SK-N-SH (cell line): Measurements from ENCODE around the gene GGCX. TPM values are rescaled to one million over a fixed set of nuclear protein-coding genes. Genes with fewer than 3 reads are reported as not detected.

Experiments used
- CTCF ChIA-PET: fragments of 300-600, 350-600 bp; formaldehyde crosslinking; extraction: SDS; loops from one replicate; lab custom pipeline; 2021; lab: Yijun Ruan, JAX
- POLR2A ChIA-PET: fragments of 350-600 bp; sonication (Branson Sonifier 250); formaldehyde crosslinking; extraction: SDS; loops from one replicate; lab custom pipeline; 2020; ENCODE audit warnings: antibody characterized with exemption, inconsistent platforms; lab: Yijun Ruan, JAX
- DNase-seq: peaks from one replicate; pipeline ENCODE4 v3.0.0; 2012
- H2AFZ ChIP-seq: fragments of 200-600 bp; sonication (generic); 2 replicates; pipeline ENCODE4 v1.8.1; 2016; ENCODE audit warnings: antibody characterized with exemption, mild to moderate bottlenecking, low read depth
- H3F3A ChIP-seq: fragments of 200-600 bp; sonication (generic); replicated peaks from 2 replicates; pipeline ENCODE3; 2016; ENCODE audit warnings: antibody characterized with exemption, mild to moderate bottlenecking; ENCODE audit not compliant: insufficient read depth
- H3K27ac ChIP-seq, 2 experiments: fragments of 200-500 bp in 1 of 2; fragments of 200-600 bp in 1 of 2; sonication (Bioruptor generic) in 1 of 2; sonication (generic), shearing (Covaris generic) in 1 of 2; 2 replicates each; pipeline versions ENCODE4 v1.5.1 to v1.6.1; 2014 to 2016; ENCODE audit warnings: low read depth in 2 of 2, inconsistent platforms in 1 of 2, low read length in 1 of 2, mild to moderate bottlenecking in 1 of 2, mixed read lengths in 1 of 2
- H3K27me3 ChIP-seq: fragments of 200-600 bp; sonication (generic), shearing (Covaris generic); 2 replicates; pipeline ENCODE4 v1.6.1; 2016; ENCODE audit warnings: mixed run types; ENCODE audit not compliant: insufficient read depth
- H3K36me3 ChIP-seq, 2 experiments: fragments of 200-500 bp in 1 of 2; fragments of 200-600 bp in 1 of 2; sonication (Bioruptor generic) in 1 of 2; sonication (generic) in 1 of 2; replicated peaks in 1 of 2; 2 replicates each; pipeline versions ENCODE3 to v1.5.1; 2014 to 2016; ENCODE audit warnings: low read length in 1 of 2, mild to moderate bottlenecking in 1 of 2; ENCODE audit not compliant: insufficient read depth in 2 of 2, control insufficient read depth in 1 of 2
- H3K4me1 ChIP-seq, 2 experiments: fragments of 200-500 bp in 1 of 2; fragments of 200-600 bp in 1 of 2; sonication (Bioruptor generic) in 1 of 2; sonication (generic), shearing (Covaris generic) in 1 of 2; 2 replicates each; pipeline versions ENCODE4 v1.5.1 to v1.6.1; 2014 to 2016; ENCODE audit warnings: low read depth in 1 of 2, low read length in 1 of 2, mixed run types in 1 of 2; ENCODE audit not compliant: insufficient read depth in 2 of 2, control insufficient read depth in 1 of 2
- H3K4me2 ChIP-seq: fragments of 200-600 bp; sonication (generic), shearing (Covaris generic); 2 replicates; pipeline ENCODE4 v1.6.1; 2017; ENCODE audit warnings: mixed run types
- H3K4me3 ChIP-seq, 2 experiments: fragments of 200-500 bp in 1 of 2; fragments of 200-600 bp in 1 of 2; sonication (Bioruptor generic) in 1 of 2; sonication (generic), shearing (Covaris generic) in 1 of 2; 2 replicates each; pipeline versions ENCODE4 v1.5.1 to v1.8.1; 2014 to 2016; ENCODE audit warnings: low read depth in 2 of 2, inconsistent platforms in 1 of 2, low read length in 1 of 2, mild to moderate bottlenecking in 1 of 2, mixed read lengths in 1 of 2, moderate library complexity in 1 of 2
- H3K79me2 ChIP-seq: fragments of 200-600 bp; sonication (generic); 2 replicates; pipeline ENCODE4 v1.8.1; 2017; ENCODE audit warnings: mild to moderate bottlenecking; ENCODE audit not compliant: insufficient read depth
- H3K9ac ChIP-seq: fragments of 200-600 bp; sonication (generic); 2 replicates; pipeline ENCODE4 v1.6.1; 2017; ENCODE audit warnings: mixed run types
- H3K9me2 ChIP-seq: fragments of 200-600 bp; sonication (generic); 2 replicates; pipeline ENCODE4 v1.6.1; 2017; ENCODE audit warnings: mixed run types
- H3K9me3 ChIP-seq: fragments of 200-600 bp; sonication (generic); 2 replicates; pipeline ENCODE4 v1.6.1; 2017; ENCODE audit warnings: mixed run types, mild to moderate bottlenecking, moderate library complexity
- H4K20me1 ChIP-seq: fragments of 200-600 bp; sonication (generic); 2 replicates; pipeline ENCODE4 v1.6.1; 2017; ENCODE audit warnings: mild to moderate bottlenecking, mixed run types; ENCODE audit not compliant: insufficient read depth
- CTCF ChIP-seq: fragments of 200-600 bp; sonication (generic); IDR thresholded peaks from 2 replicates; pipeline ENCODE4 v1.6.1; 2017; ENCODE audit warnings: antibody characterized with exemption, mild to moderate bottlenecking, moderate library complexity
- ELF1 ChIP-seq: IDR thresholded peaks from 2 replicates; pipeline ENCODE4 v1.4.0; 2012
- EP300 ChIP-seq, 2 experiments: IDR thresholded peaks; 2 replicates each; pipeline versions ENCODE4 v1.4.0 to v1.6.1; 2012; ENCODE audit warnings: borderline replicate concordance in 1 of 2, low read depth in 1 of 2, low read length in 1 of 2
- FOSL2 ChIP-seq: IDR thresholded peaks from 2 replicates; pipeline ENCODE4 v1.4.0; 2012; ENCODE audit warnings: low read depth, mild to moderate bottlenecking, moderate library complexity, borderline replicate concordance
- FOXJ3 ChIP-seq: sonication (generic); formaldehyde crosslinking; IDR thresholded peaks from 2 replicates; pipeline ENCODE4 v1.5.1; 2020; ENCODE audit warnings: mild to moderate bottlenecking, missing genetic modification reagents
- GABPA ChIP-seq: IDR thresholded peaks from 2 replicates; pipeline ENCODE4 v1.4.0; 2012; ENCODE audit warnings: low read depth, mild to moderate bottlenecking
- JUND ChIP-seq: IDR thresholded peaks from 2 replicates; pipeline ENCODE4 v1.4.0; 2012
- MAX ChIP-seq: IDR thresholded peaks from 2 replicates; pipeline ENCODE4 v1.4.0; 2012; ENCODE audit warnings: low read depth
- MEF2A ChIP-seq: IDR thresholded peaks from 2 replicates; pipeline ENCODE4 v1.4.0; 2012; ENCODE audit warnings: low read depth, borderline replicate concordance
- NFIC ChIP-seq: IDR thresholded peaks from 2 replicates; pipeline ENCODE4 v1.4.0; 2012; ENCODE audit warnings: borderline replicate concordance
- PBX3 ChIP-seq: IDR thresholded peaks from 2 replicates; pipeline ENCODE4; 2012
- RAD21 ChIP-seq: IDR thresholded peaks from 2 replicates; pipeline ENCODE4 v1.6.1; 2012; ENCODE audit warnings: mild to moderate bottlenecking, low read length
- RCOR1 ChIP-seq: fragments of 150-350 bp; IDR thresholded peaks from 2 replicates; pipeline ENCODE4 v1.6.1; 2017; ENCODE audit warnings: antibody characterized with exemption, low read length
- RFX5 ChIP-seq: IDR thresholded peaks from 2 replicates; pipeline ENCODE4 v1.6.1; 2012; ENCODE audit warnings: mild to moderate bottlenecking, improper control_type of control experiment, low read length
- RXRA ChIP-seq: IDR thresholded peaks from 2 replicates; pipeline ENCODE4 v1.4.0; 2012; ENCODE audit warnings: low read depth, mild to moderate bottlenecking, borderline replicate concordance
- SIN3A ChIP-seq: IDR thresholded peaks from 2 replicates; pipeline ENCODE4 v1.6.1; 2012; ENCODE audit warnings: low read depth, mild to moderate bottlenecking, low read length, moderate library complexity, borderline replicate concordance
- SMC3 ChIP-seq: IDR thresholded peaks from 2 replicates; pipeline ENCODE4 v1.6.1; 2012; ENCODE audit warnings: low read depth, low read length, improper control_type of control experiment
- TAF1 ChIP-seq: IDR thresholded peaks from 2 replicates; pipeline ENCODE4 v1.6.1; 2012; ENCODE audit warnings: low read depth, mild to moderate bottlenecking, low read length, moderate library complexity, borderline replicate concordance
- TCF12 ChIP-seq: IDR thresholded peaks from 2 replicates; pipeline ENCODE4 v1.4.0; 2012
- TEAD4 ChIP-seq: IDR thresholded peaks from 2 replicates; pipeline ENCODE4 v1.4.0; 2012; ENCODE audit warnings: mild to moderate bottlenecking, borderline replicate concordance; ENCODE audit not compliant: insufficient read depth
- USF1 ChIP-seq: IDR thresholded peaks from 2 replicates; pipeline ENCODE4 v1.4.0; 2012; ENCODE audit warnings: low read depth, borderline replicate concordance
- USF2 ChIP-seq: fragments of 150-350 bp; IDR thresholded peaks from 2 replicates; pipeline ENCODE4 v1.6.1; 2017; ENCODE audit warnings: antibody characterized with exemption, low read length, low read depth, borderline replicate concordance
- YY1 ChIP-seq: IDR thresholded peaks from 2 replicates; pipeline ENCODE4 v1.4.0; 2012; ENCODE audit warnings: low read depth, mild to moderate bottlenecking
- ZBTB33 ChIP-seq: IDR thresholded peaks from 2 replicates; pipeline ENCODE4 v1.4.0; 2012; ENCODE audit warnings: low read depth, borderline replicate concordance
- WGBS: methylation state at CpG from one replicate; pipeline ENCODE4 v1.1.6; 2017; ENCODE audit warnings: low lambda C conversion rate; 5-methylcytosine and 5-hydroxymethylcytosine counted together
- polyA plus RNA-seq, 3 experiments: library from polyadenylated mRNA; depleted of rRNA; stranded (reverse); fragments of >200 nt; gene quantifications; 2 replicates each; pipeline ENCODE4 v1.2.3, GENCODE V29; 2012

The GGCX gene
- polyA plus RNA-seq (2012; rRNA removed), result 26.5 and 34.5 TPM in 2 replicates
- polyA plus RNA-seq (2012; cell fraction: cytosol; rRNA removed), result 26.0 and 31.5 TPM in 2 replicates
- 32.1 and 32.7 TPM in 2 replicates for polyA plus RNA-seq (2012; cell fraction: nucleus; rRNA removed)

GRCh38 chr2:85561280-85562212, at the start of gene GGCX:
TSS of gene GGCX (minus strand) at chr2:85561493. CDS start at chr2:85561428, 65 bp downstream.
- Histone ChIP-seq H3K9me2 (no peaks in the 10 kb centered on the region), H3K79me2 (peaks cover 42% of the 10 kb centered on the region), H2AFZ (peak within 1 kb of the TSS; percentile 100), H3K27ac (peak within 1 kb of the TSS; percentile 78 to 83), H3K4me3 (peak within 1 kb of the TSS; percentile 65 to 97), H3K9ac (peak within 1 kb of the TSS; percentile 86), H3K4me2 (peak within 1 kb of the TSS; percentile 80), H3K9me3 (no peaks in the 10 kb centered on the region), H3K4me1 (no peaks in the 10 kb centered on the region; a peak in 2 of 4 replicates), H3K27me3 (no peaks in the 10 kb centered on the region), H4K20me1 (no peaks in the 10 kb centered on the region), H3F3A (peaks cover 4% of the 10 kb centered on the region), H3K36me3 (peaks cover 6 to 14% of the 10 kb centered on the region in 2 experiments)
- POLR2A ChIA-PET, result interaction anchor here (0.7 to 2.3 kb wide), 9 partner anchors 8 to 143 kb away, joined by 4 to 19 read pairs (median 5); partner anchors contain the start of genes C2orf68, MAT2A, SH2D6 and VAMP8
- DNase-seq, result peak; percentile 91
- CTCF ChIA-PET, result interaction anchor here (0.8 to 16.6 kb wide), 5 partner anchors 23 to 175 kb away, joined by 3 to 364 read pairs (median 5); partner anchors contain the start of genes MAT2A and SH2D6
- WGBS, result 2% methylated on average over 56 of the region's 64 CpGs
- TF ChIP-seq RCOR1 (0 out of 2 replicates have a peak, but pooled peaks have one; percentile 36), RFX5 (no peak), RXRA (no peak), CTCF (no peak), FOXJ3 (CRISPR knock-in tag) (0 out of 2 replicates have a peak, but pooled peaks have one; percentile 12), USF1 (peak; percentile 21; the same call in 1 of the 2 replicates), NFIC (no peak; the same call in 1 of the 2 replicates), RAD21 (no peak), FOSL2 (no peak; the same call in 1 of the 2 replicates), EP300 (IDR thresholded peaks at IDR 0.05; ENCODE audit: borderline replicate concordance in 1 of 2, low read depth in 1 of 2, low read length in 1 of 2) (0 out of 4 replicates have a peak, but pooled peaks of 1 of the 2 experiments have one; percentile 14), MAX (peak; percentile 61), ZBTB33 (peak; percentile 38; the same call in 1 of the 2 replicates), SMC3 (no peak), SIN3A (peak; percentile 91; the same call in 1 of the 2 replicates), MEF2A (no peak), PBX3 (no peak), TCF12 (peak; percentile 40; the same call in 1 of the 2 replicates), GABPA (peak; percentile 52; the same call in 1 of the 2 replicates), USF2 (no peak), YY1 (peak; percentile 75; the same call in 1 of the 2 replicates), TEAD4 (peak; percentile 50; the same call in 1 of the 2 replicates), JUND (0 out of 2 replicates have a peak, but pooled peaks have one; percentile 3), ELF1 (peak; percentile 68), TAF1 (peak; percentile 90)
